ENCODE results near the gene DGKQ. TPM values are rescaled to one million over a fixed set of nuclear protein-coding genes. Genes with fewer than 3 reads are reported as not detected.

DGKQ gene
- total and polyA plus RNA-seq, 2 of the 13 experiments (the other 11 are each of a cell fraction or from before 2014, with no cell fraction given) = 4.5 to 7.2 TPM

- TF ChIP-seq SCMH1 (CRISPR knock-in tag; IDR thresholded peaks at IDR 0.05; ENCODE audit: borderline replicate concordance) (no peak), KMT2A (CRISPR knock-in tag; IDR thresholded peaks at IDR 0.05) (no peak), MTA1 (CRISPR knock-in tag; IDR thresholded peaks at IDR 0.05; ENCODE audit: borderline replicate concordance) (no peak), ZNF670 (CRISPR knock-in tag; IDR thresholded peaks at IDR 0.05; ENCODE audit: borderline replicate concordance) (no peak), RAD21 (CRISPR knock-in tag; IDR thresholded peaks at IDR 0.05) (no peak), CBFB (CRISPR knock-in tag; IDR thresholded peaks at IDR 0.05) (no peak), ZBTB38 (CRISPR knock-in tag; IDR thresholded peaks at IDR 0.05) (0 out of 2 replicates have a peak, but pooled peaks have one; percentile 14), TERF1 (CRISPR knock-in tag; IDR thresholded peaks at IDR 0.05) (0 out of 2 replicates have a peak, but pooled peaks have one; percentile 46), TOPORS (CRISPR knock-in tag; IDR thresholded peaks at IDR 0.05) (peak; percentile 62; the same call in 1 of the 2 replicates), GFI1 (CRISPR knock-in tag; IDR thresholded peaks at IDR 0.05; ENCODE audit: borderline replicate concordance) (no peak), ZNF30 (CRISPR knock-in tag; IDR thresholded peaks at IDR 0.05) (no peak), ZNF850 (CRISPR knock-in tag; conservative IDR thresholded peaks at IDR 0.05) (no peak), IKZF4 (CRISPR knock-in tag; IDR thresholded peaks at IDR 0.05; ENCODE audit: borderline replicate concordance, low read depth, not compliant biosample characterization) (no peak), ZNF18 (CRISPR knock-in tag; IDR thresholded peaks at IDR 0.05; ENCODE audit: insufficient replicate concordance) (no peak), ZNF333 (CRISPR knock-in tag; IDR thresholded peaks at IDR 0.05; ENCODE audit: borderline replicate concordance) (0 out of 2 replicates have a peak, but pooled peaks have one; percentile 1), ZBTB33 (CRISPR knock-in tag; IDR thresholded peaks at IDR 0.05) (peak; percentile 51; the same call in 1 of the 2 replicates), HOXA3 (CRISPR knock-in tag; IDR thresholded peaks at IDR 0.05) (0 out of 2 replicates have a peak, but pooled peaks have one; percentile 13), ZXDC (CRISPR knock-in tag; IDR thresholded peaks at IDR 0.05) (peak; percentile 36; the same call in 1 of the 2 replicates), ZNF792 (CRISPR knock-in tag; IDR thresholded peaks at IDR 0.05) (no peak), FOXJ3 (CRISPR knock-in tag; IDR thresholded peaks at IDR 0.05; ENCODE audit: borderline replicate concordance) (no peak)
Measured at GRCh38 chr4:987624-988513, 14.5 kb upstream of the DGKQ start (continued).
